ENCODE results near the gene PRKN.

Gene PRKN

DNA sequence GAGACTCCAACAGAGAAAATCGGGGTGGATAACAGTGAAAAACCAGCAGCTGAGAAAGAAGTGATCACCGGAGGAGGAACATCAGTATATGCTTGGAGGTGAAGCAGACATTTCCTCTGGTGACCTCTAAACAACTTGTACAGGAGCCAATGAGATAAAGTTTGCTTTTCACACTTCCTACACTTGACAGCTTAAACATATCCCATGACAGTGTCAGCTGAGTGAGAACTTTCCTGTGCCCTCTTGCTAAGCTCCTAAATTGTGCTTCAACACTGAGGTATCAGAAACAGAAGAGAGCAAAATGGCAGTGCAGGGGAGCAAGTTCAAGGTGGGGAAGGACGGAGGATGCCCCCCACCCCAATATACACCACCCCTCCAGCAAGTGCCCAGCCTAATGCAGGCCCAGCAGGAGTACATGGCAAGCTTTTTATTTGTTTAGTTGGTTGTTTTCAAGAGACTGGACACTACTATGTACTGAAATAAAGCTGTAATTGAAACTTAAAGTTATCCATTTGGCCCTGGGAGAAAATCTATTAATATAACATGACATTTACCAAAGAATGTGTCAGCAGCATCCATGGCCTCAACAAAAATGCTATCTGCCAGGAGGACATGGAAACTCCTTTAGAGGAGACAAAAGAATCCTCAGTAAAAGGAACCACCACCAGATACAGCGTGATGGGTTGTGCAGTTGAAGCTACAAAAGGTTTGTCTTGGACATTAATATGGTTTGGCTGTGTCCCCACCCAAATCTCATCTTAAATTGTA, 540.2 kb downstream of the PRKN start:
- no peak for DNase-seq (ENCODE audit: low read depth, low spot score)

GRCh38 chr6:162184465-162184864, 543.1 kb downstream of the PRKN start:
- no peak for DNase-seq (ENCODE audit: low read depth, low spot score)

- DNase-seq (ENCODE audit: low read depth, low spot score) = no peak
Measured at GRCh38 chr6:162181741-162182401, 545.7 kb downstream of the PRKN start.

DNA sequence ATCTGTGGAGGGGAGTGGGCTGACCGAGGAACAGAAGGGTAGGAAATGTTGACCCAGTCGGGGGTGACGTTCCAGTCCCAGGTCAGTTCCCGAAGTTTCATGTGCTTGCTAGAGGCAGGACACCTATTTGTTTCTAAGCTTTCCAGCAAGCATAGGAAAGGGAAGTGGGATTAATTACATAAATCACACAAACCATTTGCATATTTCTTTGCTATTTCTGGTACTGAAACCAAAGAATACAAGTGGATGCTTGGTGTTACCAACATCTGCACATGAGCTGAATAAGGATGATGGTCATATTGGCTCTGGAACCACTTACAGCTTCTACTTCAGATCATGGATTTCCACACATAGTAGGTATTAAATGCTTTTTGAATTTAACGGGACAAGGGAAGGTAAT, 546.5 kb downstream of the PRKN start:
- no peak for DNase-seq (ENCODE audit: low read depth, low spot score)

GRCh38 chr6:162179196-162179951, 548.2 kb downstream of the PRKN start:
- no peak for DNase-seq (ENCODE audit: low read depth, low spot score)

- no peak for DNase-seq (ENCODE audit: low read depth, low spot score)
Measured at GRCh38 chr6:162178666-162179065, 548.9 kb downstream of the PRKN start.

- DNase-seq (ENCODE audit: low read depth, low spot score) = no peak
Measured at GRCh38 chr6:162178266-162178665, 549.3 kb downstream of the PRKN start.

DNA sequence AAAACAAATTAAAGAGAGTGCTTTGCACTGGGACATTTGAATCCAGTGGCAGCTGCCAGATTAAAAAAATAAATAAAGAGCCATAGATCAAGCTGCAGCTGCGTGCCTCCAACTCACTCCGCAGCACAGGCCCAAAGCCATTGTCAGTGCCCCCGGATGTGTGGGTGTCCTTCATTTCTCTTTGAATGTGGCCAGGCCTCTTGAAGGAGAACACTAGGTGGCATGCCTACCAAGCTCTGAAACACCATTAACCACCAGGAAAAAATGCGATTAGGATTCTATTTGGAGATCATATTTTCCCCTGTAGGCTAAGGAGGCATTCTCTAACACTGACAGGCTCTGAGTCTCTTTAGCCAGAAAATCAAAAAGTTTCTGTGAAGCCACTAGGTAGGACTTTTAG, 549.8 kb downstream of the PRKN start:
- DNase-seq (ENCODE audit: low read depth, low spot score) = no peak

DNA sequence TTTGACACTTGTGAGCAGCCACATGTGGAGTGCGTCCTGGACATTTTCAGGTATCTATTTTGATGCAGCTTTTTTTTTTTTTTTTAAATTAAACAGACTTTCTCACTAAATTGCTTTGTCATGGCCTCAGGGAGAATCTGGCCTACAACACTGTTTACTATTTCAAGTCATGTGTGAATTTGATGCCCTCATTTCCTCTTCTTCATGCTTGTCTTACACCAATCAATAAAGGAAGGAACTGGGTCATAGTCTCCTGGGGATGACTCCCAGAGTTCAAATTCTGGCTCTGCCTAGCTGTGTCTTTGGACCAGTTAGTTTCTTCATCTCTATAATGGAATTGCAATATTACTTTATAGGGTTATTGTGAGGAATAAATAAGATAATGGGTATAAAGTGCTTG, 554.1 kb downstream of the PRKN start:
- no peak for DNase-seq (ENCODE audit: low read depth, low spot score)

- DNase-seq (ENCODE audit: low read depth, low spot score) = no peak
Measured at GRCh38 chr6:162165479-162165878, 562.1 kb downstream of the PRKN start.

GRCh38 chr6:162157167-162157870, 570.2 kb downstream of the PRKN start:
- no peak for DNase-seq (ENCODE audit: low read depth, low spot score)

- no peak for DNase-seq (ENCODE audit: low read depth, low spot score)
Measured at GRCh38 chr6:162156146-162156545, 571.4 kb downstream of the PRKN start.

DNA sequence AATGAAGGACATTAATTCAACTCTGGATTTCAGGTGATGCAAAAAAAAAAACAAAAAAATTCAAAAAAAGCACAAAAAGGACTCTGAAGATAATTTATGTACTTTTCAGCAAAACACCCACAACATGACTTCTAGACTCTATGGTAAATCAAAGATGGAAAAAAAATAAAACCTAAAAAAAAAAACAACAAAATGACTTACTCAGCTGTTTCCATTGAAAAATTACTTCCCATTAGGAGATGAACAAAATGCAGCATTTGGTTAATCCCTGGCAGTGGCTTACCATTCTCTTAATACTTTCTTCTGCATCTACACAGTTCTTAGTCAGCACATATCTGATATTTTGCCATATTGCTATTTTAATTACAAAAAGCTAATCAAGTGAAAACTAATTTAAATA, 572.6 kb downstream of the PRKN start:
- no peak for DNase-seq (ENCODE audit: low read depth, low spot score)

DNA sequence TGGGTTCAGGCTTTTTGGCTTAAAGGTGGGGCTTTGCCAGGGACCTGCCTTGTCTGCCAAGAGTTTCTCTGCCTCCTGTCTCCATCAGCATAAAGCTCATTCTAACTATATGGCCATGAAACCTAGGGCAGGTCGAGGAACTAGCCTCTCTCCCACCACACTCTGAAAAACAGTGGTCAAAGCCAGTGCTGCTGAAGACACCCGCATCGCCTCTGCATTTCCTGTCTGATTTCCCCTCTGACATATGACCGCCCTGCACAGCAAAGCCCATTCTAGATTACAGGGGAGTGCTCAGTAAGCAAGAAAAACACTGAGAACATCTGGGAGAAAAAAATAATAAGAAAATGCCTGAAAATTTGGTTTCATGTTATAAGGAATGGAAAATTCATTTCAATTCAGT, 573.6 kb downstream of the PRKN start:
- DNase-seq (ENCODE audit: low read depth, low spot score) = no peak

- no peak for DNase-seq (ENCODE audit: low read depth, low spot score)
Measured at GRCh38 chr6:162153120-162153519, 574.4 kb downstream of the PRKN start.

- no peak for DNase-seq (ENCODE audit: low read depth, low spot score)
Measured at GRCh38 chr6:162151021-162151665, 576.4 kb downstream of the PRKN start.

DNA sequence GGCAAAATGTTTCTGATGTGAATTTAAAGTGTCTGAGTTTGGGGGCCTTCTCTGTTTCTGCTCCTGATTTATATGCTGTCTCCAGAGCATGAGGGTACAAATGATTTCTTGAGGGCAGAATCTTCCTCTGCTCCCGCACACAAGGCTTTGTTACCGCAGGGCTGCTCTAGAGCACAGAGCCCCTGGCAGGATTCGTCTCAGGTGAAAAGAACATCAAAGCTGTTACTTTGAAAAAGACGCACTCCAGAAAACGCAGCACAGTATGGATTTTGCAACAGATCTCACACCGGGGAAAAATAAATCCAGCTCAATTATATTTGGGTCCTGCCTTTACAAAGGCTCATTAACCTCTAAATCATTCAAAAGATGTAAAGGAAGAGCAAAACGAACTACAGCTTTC, 577.3 kb downstream of the PRKN start:
- DNase-seq (ENCODE audit: low read depth, low spot score) = no peak

GRCh38 chr6:162149786-162150185, 577.8 kb downstream of the PRKN start:
- DNase-seq (ENCODE audit: low read depth, low spot score) = no peak

- DNase-seq (ENCODE audit: low read depth, low spot score) = no peak
Measured at GRCh38 chr6:162147805-162148204, 579.8 kb downstream of the PRKN start.

DNA sequence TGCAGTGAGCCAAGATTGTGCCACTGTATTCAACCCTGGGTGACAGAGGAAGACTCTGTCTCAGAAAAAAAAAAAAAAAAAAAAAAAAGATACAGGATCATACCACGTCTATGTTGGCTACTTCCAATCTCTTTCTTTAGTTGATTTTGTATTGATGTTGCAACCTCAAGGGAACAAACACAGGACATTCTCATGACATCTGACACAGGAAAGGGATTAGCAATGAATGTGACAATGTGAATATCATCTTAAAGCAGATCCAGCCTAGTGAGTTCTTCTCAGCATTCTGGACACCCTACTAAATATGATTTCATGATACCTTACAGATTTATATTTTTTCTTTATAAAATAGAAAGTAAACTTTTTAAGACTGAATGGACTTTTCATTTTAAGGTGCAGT, 580.3 kb downstream of the PRKN start:
- DNase-seq (ENCODE audit: low read depth, low spot score) = no peak

- DNase-seq (ENCODE audit: low read depth, low spot score) = no peak
Measured at GRCh38 chr6:162140251-162140852, 587.2 kb downstream of the PRKN start.

Measured in iPS DF 19.7 (cell line).